IPS-11a (cell line): ENCODE measurements around the gene CDHR2.

Source experiments
- H3K4me3 ChIP-seq: one replicate; pipeline ENCODE4 v1.5.1; 2013; ENCODE audit warnings: low read depth, low read length, control low read depth

CDHR2 gene

DNA sequence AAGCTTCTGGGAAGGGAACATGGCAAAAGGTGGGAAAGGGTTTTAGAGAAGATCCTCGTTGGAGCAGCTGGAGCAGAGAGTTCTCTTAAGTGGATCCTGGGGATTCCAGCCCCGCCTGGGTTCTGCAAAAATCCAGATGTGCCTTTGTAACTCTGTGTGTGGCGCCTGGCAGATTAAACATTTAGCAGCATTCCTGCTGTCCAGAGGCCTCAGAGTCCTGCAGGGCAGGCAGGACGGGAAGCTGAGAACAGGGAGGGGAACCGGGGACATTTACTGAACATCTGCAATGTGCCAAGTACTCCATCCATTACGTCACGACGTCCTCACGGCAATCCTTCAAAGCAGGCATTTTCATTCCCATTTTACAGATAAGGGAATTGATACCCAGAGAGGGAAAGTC is 87.3 kb downstream of the CDHR2 start:
- H3K4me3 ChIP-seq, result no peak overlapping the region

DNA sequence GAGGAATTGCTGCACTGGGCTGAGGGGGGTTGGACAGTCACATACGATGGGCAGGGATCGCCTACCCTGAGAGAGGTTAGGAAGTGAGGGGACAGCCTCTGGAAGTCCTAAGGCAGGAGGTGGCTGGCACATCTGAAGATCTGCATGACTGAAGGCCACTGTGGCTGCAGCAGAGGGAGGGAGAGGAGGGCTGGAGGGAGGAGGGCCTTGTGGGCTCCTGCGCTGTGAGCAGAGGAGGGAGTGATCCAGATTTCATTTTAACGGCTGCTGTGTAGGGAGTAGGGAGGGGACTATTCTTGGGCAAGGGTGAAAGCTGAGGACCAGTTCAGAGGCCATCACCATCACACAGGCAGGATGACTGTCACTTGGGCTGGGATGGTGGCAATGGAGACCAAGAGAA is 88.4 kb downstream of the CDHR2 start:
- no peak overlapping the region for H3K4me3 ChIP-seq

DNA sequence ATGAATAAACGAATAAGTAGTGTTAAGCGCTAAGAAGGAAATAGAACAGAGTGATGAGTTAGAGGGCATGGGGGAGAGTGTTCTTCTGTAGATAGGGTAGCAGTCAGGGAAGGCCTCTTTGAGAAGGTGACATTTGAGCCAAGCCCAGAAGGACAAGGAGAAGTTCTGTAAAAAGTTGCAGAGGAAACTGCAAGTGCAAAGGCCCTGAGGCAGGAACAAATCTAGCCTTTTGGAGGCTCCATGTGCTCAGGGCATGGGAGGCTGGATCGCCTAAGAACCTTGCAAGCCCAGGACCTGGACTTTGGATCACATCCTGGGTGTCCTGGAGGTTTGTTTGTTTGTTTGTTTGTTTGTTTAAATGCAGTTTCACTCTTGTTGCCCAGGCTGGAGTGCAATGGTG is 89.3 kb downstream of the CDHR2 start:
- no peak overlapping the region for H3K4me3 ChIP-seq

DNA sequence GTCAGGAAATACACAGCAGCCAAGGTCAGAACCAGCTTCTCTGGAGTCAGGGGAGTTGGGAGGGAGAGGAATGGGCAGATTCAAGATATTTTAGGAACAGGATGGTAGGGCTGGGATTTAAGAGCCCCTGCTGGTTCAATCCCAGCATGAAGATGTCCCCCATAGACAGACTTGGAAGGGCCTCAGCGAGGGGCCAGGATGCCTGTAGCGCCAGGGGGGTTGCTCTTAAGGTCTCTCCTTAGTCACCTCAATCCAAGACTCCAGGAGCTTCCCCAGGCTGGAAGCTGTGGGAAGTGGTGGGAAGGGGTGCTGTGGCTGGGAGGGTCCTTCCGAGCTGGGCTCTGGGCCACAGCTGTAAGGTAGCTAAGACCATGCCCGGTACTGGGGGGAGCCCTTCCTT is 90.1 kb downstream of the CDHR2 start:
- H3K4me3 ChIP-seq, result no peak overlapping the region

DNA sequence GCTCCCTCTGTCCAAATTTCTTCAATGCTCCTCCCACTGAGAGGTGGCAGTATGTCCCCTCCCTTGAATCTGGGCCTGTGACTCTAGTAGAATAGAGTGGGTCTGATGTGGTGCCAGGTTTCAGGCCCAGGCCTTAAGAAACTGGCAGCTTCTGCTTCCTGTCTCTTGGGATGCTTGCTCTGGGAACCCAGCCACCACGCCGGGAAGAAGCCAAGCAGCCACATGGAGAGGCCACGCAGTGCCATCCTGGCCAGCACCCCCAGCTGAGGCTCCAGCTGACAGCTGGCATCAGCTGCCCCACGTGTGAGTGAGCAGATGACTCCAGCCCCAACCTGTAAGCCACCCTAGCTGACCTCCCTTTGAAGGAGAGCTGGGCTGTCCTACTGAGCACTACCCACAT is 90.8 kb downstream of the CDHR2 start:
- no peak overlapping the region for H3K4me3 ChIP-seq

DNA sequence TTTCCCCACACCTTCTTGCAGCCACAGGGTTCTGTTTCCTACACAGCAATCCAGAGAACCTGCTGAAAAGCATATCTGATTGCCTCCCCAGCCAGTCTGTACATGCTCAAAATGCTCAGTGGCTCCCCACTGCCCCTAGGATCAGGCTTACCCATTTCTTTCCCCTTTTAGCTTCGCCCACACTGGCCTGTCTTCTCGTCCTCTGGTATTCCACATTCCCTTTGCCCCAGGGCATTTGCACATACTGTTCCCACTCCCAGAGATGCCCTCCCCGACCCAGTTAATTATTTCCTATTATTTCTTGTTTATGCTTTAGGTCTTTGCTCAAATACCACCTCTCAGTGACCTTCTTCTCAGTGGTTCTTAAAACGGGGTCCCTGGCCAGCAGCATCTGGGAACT is 91.5 kb downstream of the CDHR2 start:
- H3K4me3 ChIP-seq, result no peak overlapping the region

DNA sequence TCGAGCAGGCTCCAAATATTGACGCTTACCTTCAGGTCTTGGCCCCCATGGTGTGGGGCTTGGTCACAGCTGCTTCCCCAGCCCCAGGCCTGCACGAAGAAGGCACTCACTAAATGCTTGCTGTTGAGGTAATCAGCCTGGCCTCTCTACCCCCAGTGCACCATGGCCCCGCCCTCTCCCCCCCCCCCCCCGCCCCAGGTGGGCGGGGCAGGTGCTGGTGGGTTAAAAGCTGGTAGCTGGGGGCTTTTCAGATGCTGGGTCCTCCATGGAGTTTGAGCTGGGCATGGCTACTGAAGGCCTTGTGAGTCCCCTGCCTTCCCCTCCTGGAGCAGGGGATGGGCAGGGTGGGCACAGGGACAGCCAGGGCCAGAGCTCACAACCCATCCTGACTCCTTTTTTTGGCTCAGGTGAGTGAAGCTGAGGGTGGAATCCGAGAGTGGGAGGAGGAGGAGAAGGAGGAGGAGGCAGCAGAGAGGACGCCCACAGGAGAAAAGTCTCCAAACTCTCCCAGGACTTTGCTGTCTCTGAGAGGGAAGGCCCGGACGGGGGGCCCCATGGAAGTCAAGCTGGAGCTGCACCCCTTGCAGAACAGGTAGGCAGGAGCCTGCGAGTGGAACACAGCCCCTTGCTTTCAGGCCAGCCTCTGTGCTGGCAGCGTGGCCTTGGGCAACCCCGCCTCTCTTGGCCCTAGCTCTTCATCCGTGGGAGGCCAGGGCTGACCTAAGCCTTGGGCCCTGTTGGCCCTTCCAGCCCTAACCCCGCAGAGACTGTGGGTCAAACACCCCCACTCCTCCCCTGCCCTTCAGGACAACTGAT is 93.7 kb downstream of the CDHR2 start:
- no peak overlapping the region for H3K4me3 ChIP-seq

DNA sequence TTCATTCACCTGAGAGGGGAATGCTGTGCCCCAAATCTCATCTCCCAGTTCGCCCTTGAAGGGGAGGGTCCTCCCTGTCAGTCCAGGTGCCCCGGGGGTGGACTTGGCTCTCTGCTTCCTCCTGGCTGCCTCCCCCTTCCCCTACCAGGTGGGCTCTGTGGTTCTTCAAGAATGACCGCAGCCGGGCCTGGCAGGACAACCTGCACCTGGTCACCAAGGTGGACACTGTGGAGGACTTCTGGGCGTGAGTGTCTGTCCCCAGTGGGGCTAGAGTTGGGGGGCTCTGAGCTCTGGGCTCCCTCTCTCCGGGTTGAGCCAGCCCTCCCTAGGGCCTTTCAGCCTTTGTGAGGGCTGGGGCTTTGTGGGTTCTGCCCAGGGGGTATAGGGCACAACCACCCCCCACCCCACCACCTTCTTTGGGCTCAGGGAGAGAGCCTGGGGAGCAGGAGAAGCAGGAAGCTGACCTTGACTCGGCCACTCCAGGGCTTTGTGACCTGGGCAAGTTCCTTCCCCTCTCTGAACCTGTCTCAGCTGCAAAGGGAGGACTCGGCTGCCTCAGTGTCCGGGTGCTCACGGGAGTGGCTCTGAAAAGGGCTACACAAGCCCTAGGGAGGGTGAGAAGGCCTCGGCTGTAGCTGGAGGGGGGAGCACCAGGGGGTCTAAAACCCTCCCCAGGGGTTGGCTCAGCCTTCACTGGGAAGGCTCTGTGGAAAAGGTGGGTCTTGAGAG is 94.5 kb downstream of the CDHR2 start:
- H3K4me3 ChIP-seq, result no peak overlapping the region

DNA sequence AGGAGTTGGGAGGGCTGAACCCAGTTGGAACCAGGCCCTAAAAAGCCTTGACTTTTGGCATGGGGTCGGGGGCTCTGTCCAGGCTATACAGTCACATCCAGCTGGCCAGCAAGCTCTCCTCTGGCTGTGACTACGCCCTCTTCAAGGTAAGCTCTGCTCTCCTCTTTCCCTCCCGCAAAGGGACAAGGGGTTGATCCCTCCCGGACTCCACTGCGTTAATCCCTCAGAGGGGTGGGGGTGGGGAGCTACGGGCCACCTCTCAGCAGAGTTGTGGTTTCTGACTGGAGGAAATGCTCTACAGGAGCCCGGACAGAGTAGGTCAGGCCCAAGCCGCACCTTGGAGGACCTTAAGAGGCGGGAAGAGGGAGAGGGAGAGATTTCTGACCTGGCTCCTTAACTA is 95.2 kb downstream of the CDHR2 start:
- no peak overlapping the region for H3K4me3 ChIP-seq

DNA sequence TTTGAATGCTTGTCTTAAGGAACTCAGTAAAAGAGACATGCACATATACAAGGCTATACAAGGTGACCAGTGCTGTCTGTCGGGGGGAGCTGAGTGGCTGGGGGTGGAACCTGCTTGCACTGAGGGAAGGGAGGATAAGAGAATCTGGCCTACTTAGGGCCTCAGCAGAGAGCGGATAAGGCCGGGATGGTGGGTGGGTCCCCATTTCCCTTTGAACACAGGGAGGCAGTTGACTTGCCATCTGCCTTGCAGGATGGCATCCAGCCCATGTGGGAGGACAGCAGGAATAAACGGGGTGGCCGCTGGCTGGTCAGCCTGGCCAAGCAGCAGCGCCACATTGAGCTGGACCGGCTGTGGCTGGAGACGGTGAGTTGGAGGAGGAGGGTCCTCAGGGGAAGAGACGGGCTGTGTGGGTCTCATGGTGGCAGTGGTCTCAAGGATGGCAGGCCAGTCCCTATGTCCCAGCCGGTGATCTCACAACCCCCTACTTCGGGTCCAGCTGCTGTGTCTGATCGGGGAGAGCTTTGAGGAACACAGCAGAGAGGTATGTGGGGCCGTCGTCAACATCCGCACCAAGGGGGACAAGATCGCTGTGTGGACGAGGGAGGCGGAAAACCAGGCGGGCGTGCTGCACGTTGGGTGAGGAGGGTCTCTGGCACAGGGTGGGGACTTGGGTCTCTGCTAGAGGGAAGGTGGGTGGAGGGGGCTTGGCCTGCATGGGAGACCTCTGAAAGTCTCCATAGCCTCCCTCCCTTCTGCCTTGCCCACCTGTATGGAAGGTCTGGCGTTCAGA is 95.9 kb downstream of the CDHR2 start:
- no peak overlapping the region for H3K4me3 ChIP-seq
